GM23338 (cell line): ENCODE results near the gene B4GALT7. TPM values are rescaled to one million over a fixed set of nuclear protein-coding genes. Genes with fewer than 3 reads are reported as not detected.

Experiments used
- ATAC-seq: fragments of 200-7000 bp; cut with Tn5 transposase; 3 replicates; pipeline ENCODE4 v1.9.1; 2020
- DNase-seq: peaks from one replicate; pipeline ENCODE4 v3.0.0-alpha.2; 2015; ENCODE audit warnings: low spot score
- H2AFZ ChIP-seq: fragments of 200-600 bp; sonication (generic); 2 replicates; pipeline ENCODE4 v1.8.0; 2016; ENCODE audit warnings: antibody characterized with exemption, mild to moderate bottlenecking, moderate library complexity
- H3F3A ChIP-seq: fragments of 200-600 bp; sonication (generic); replicated peaks from 2 replicates; pipeline ENCODE4 v1.8.0; 2017; ENCODE audit warnings: antibody characterized with exemption, mixed run types, low read depth
- H3K27ac ChIP-seq: fragments of 200-600 bp; sonication (generic); 2 replicates; pipeline ENCODE4 v1.6.1; 2016; ENCODE audit warnings: low read depth
- H3K27me3 ChIP-seq: fragments of 200-600 bp; sonication (generic); 2 replicates; pipeline ENCODE4 v1.8.0; 2016; ENCODE audit warnings: mild to moderate bottlenecking, mixed run types, moderate library complexity; ENCODE audit not compliant: insufficient read depth
- H3K36me3 ChIP-seq: fragments of 200-600 bp; sonication (generic); 2 replicates; pipeline ENCODE4 v1.8.0; 2016; ENCODE audit warnings: mild to moderate bottlenecking; ENCODE audit not compliant: insufficient read depth
- H3K4me1 ChIP-seq: fragments of 200-600 bp; sonication (generic); 2 replicates; pipeline ENCODE4 v1.8.0; 2016; ENCODE audit warnings: mild to moderate bottlenecking, moderate library complexity; ENCODE audit not compliant: insufficient read depth
- H3K4me2 ChIP-seq: fragments of 200-600 bp; sonication (generic); 2 replicates; pipeline ENCODE4 v1.7.1; 2017; ENCODE audit warnings: mixed run types
- H3K4me3 ChIP-seq: fragments of 200-600 bp; sonication (generic); 2 replicates; pipeline ENCODE4 v1.6.1; 2016; ENCODE audit warnings: mixed run types
- H3K79me2 ChIP-seq: fragments of 200-600 bp; sonication (generic); replicated peaks from 2 replicates; pipeline ENCODE4 v1.8.0; 2017; ENCODE audit warnings: mild to moderate bottlenecking; ENCODE audit not compliant: insufficient read depth
- H3K9me2 ChIP-seq: fragments of 200-600 bp; sonication (generic); 2 replicates; pipeline ENCODE4 v1.8.0; 2017; ENCODE audit not compliant: insufficient read depth
- H4K20me1 ChIP-seq: fragments of 200-600 bp; sonication (generic); replicated peaks from 2 replicates; pipeline ENCODE4 v1.8.0; 2017; ENCODE audit warnings: mild to moderate bottlenecking; ENCODE audit not compliant: insufficient read depth
- H3K27ac Mint-ChIP-seq: 2 replicates; pipeline ENCODE4 v1.8.0; 2020; ENCODE audit warnings: inconsistent platforms, mild to moderate bottlenecking, moderate library complexity, mixed read lengths
- H3K27me3 Mint-ChIP-seq: 3 replicates; pipeline ENCODE4 v1.8.0; 2022; ENCODE audit warnings: low read depth, mild to moderate bottlenecking, moderate library complexity, mixed read lengths, inconsistent platforms; ENCODE audit not compliant: insufficient read depth, poor library complexity
- H3K36me3 Mint-ChIP-seq: 3 replicates; pipeline ENCODE4 v1.8.0; 2021; ENCODE audit warnings: low read depth, mild to moderate bottlenecking, inconsistent platforms, moderate library complexity, mixed read lengths
- H3K4me1 Mint-ChIP-seq: 3 replicates; pipeline ENCODE4 v1.8.0; 2020; ENCODE audit warnings: mild to moderate bottlenecking, inconsistent platforms, mixed read lengths
- H3K4me3 Mint-ChIP-seq: 3 replicates; pipeline ENCODE4 v1.8.0; 2021; ENCODE audit warnings: moderate library complexity, mild to moderate bottlenecking, inconsistent platforms, mixed read lengths
- H3K9me3 Mint-ChIP-seq: 3 replicates; pipeline ENCODE4 v1.8.0; 2020; ENCODE audit warnings: moderate library complexity, mild to moderate bottlenecking, inconsistent platforms, mixed read lengths
- CREB1 ChIP-seq: fragments of 250-450 bp; sonication (Bioruptor Pico); IDR thresholded peaks from 2 replicates; pipeline ENCODE4 v1.5.0; 2020; ENCODE audit warnings: low read depth, mild to moderate bottlenecking, moderate library complexity
- EZH2 ChIP-seq: fragments of 200-600 bp; sonication (generic); IDR thresholded peaks from one replicate; pipeline ENCODE4 v1.8.0; 2017; ENCODE audit warnings: antibody characterized with exemption, mild to moderate bottlenecking, low read depth; ENCODE audit not compliant: unreplicated experiment
- EZH2phosphoT487 ChIP-seq: fragments of 200-600 bp; sonication (generic); IDR thresholded peaks from one replicate; pipeline ENCODE4 v1.8.1; 2018; ENCODE audit warnings: antibody characterized with exemption; ENCODE audit not compliant: unreplicated experiment
- JUNB ChIP-seq: IDR thresholded peaks from one replicate; pipeline ENCODE4 v1.6.1; 2016; ENCODE audit warnings: antibody characterized with exemption; ENCODE audit not compliant: unreplicated experiment
- NANOG ChIP-seq: IDR thresholded peaks from 2 replicates; pipeline ENCODE4 v1.6.1; 2016; ENCODE audit warnings: antibody characterized with exemption, borderline replicate concordance
- POLR2AphosphoS5 ChIP-seq: IDR thresholded peaks from 2 replicates; pipeline ENCODE4 v1.6.1; 2016; ENCODE audit warnings: antibody characterized with exemption, low read depth
- STAT1 ChIP-seq: IDR thresholded peaks from one replicate; pipeline ENCODE4 v1.6.1; 2016; ENCODE audit warnings: antibody characterized with exemption; ENCODE audit not compliant: unreplicated experiment
- ZNF114 ChIP-seq: fragments of 250-450 bp; sonication (Bioruptor Pico); IDR thresholded peaks from 2 replicates; pipeline ENCODE4 v1.5.0; 2020; ENCODE audit warnings: mild to moderate bottlenecking, moderate library complexity
- ZNF331 ChIP-seq: fragments of 250-450 bp; sonication (Bioruptor Pico); IDR thresholded peaks from 2 replicates; pipeline ENCODE4 v1.5.0; 2020; ENCODE audit warnings: low read depth, mild to moderate bottlenecking, moderate library complexity
- polyA plus RNA-seq: library from polyadenylated mRNA; unstranded; fragments of >200 nt; fragmentation: Nextera tagmentation; extraction: Ambion mirVana; gene quantifications from 2 replicates; pipeline ENCODE4 v1.2.1, GENCODE V29; 2016
- total RNA-seq: library from RNA; depleted of rRNA; stranded (reverse); fragments of >200 nt; shearing (Covaris generic); gene quantifications from 2 replicates; pipeline ENCODE4 v1.2.3, GENCODE V29; 2014
- TF ChIP-seq, protein P1 (sequence below): IDR thresholded peaks from one replicate; pipeline ENCODE4 v1.6.1; 2018; ENCODE audit warnings: antibody characterized with exemption; ENCODE audit not compliant: unreplicated experiment
- TF ChIP-seq, protein P2 (sequence below): IDR thresholded peaks from 2 replicates; pipeline ENCODE4 v1.6.1; 2016; ENCODE audit warnings: antibody characterized with exemption
- TF ChIP-seq, protein P3 (sequence below): fragments of 250-450 bp; sonication (Bioruptor Pico); IDR thresholded peaks from 2 replicates; pipeline ENCODE4 v1.5.0; 2020; ENCODE audit warnings: mild to moderate bottlenecking, moderate library complexity
- TF ChIP-seq, protein P4 (sequence below), 2 experiments: fragments of 200-600 bp in 1 of 2; sonication (generic) in 1 of 2; conservative IDR thresholded peaks; 2 replicates each; pipeline versions ENCODE4 v1.5.1 to v1.6.1; 2016 to 2017; ENCODE audit warnings: antibody characterized with exemption in 2 of 2, low read depth in 2 of 2, mild to moderate bottlenecking in 2 of 2, moderate library complexity in 1 of 2

Gene B4GALT7
- total and polyA plus RNA-seq, 2 experiments from 2014 or later: 10.0 to 23.3 TPM

DNA sequence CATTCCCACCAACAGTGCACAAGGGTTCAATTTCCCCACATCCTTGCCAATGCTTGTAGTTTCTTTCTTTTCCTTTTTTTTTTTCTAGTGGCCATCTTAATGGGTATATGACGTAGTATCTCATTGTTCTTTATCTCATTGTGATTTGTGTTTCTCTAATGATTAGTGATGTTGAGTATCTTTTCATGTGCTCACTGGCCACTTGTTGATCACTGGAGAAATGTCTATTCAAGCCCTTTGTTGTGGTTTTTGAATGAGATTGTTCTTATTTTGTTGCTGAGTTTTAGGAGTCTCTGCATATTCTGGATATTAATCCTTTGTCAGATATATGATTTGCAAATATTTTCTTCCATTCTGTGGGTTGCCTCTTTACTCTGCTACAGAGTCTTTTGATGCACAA lies 9.5 kb upstream of the B4GALT7 start:
- no peaks in the 10 kb centered on the region for H3K9me3 Mint-ChIP-seq
- Histone ChIP-seq H2AFZ (no peak overlapping the region), H3F3A (0 out of 2 replicates have a peak, but pooled peaks cover 6% of the 10 kb centered on the region), H3K79me2 (peaks cover 11% of the 10 kb centered on the region; the same call in 1 of the 2 replicates), H3K9me2 (no peaks in the 10 kb centered on the region), H3K27me3 (0 out of 2 replicates have a peak, but pooled peaks cover 9% of the 10 kb centered on the region), H3K4me2 (no peak overlapping the region), H3K4me1 (0 out of 2 replicates have a peak, but pooled peaks cover 4% of the 10 kb centered on the region), H3K36me3 (peaks cover 13% of the 10 kb centered on the region), H3K4me3 (no peak overlapping the region), H3K27ac (no peak overlapping the region), H4K20me1 (no peaks in the 10 kb centered on the region; the same call in 1 of the 2 replicates)
- no peak for TF ChIP-seq EZH2phosphoT487
- TF ChIP-seq, protein P1, sequence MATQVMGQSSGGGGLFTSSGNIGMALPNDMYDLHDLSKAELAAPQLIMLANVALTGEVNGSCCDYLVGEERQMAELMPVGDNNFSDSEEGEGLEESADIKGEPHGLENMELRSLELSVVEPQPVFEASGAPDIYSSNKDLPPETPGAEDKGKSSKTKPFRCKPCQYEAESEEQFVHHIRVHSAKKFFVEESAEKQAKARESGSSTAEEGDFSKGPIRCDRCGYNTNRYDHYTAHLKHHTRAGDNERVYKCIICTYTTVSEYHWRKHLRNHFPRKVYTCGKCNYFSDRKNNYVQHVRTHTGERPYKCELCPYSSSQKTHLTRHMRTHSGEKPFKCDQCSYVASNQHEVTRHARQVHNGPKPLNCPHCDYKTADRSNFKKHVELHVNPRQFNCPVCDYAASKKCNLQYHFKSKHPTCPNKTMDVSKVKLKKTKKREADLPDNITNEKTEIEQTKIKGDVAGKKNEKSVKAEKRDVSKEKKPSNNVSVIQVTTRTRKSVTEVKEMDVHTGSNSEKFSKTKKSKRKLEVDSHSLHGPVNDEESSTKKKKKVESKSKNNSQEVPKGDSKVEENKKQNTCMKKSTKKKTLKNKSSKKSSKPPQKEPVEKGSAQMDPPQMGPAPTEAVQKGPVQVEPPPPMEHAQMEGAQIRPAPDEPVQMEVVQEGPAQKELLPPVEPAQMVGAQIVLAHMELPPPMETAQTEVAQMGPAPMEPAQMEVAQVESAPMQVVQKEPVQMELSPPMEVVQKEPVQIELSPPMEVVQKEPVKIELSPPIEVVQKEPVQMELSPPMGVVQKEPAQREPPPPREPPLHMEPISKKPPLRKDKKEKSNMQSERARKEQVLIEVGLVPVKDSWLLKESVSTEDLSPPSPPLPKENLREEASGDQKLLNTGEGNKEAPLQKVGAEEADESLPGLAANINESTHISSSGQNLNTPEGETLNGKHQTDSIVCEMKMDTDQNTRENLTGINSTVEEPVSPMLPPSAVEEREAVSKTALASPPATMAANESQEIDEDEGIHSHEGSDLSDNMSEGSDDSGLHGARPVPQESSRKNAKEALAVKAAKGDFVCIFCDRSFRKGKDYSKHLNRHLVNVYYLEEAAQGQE: no peak
- TF ChIP-seq, protein P2, sequence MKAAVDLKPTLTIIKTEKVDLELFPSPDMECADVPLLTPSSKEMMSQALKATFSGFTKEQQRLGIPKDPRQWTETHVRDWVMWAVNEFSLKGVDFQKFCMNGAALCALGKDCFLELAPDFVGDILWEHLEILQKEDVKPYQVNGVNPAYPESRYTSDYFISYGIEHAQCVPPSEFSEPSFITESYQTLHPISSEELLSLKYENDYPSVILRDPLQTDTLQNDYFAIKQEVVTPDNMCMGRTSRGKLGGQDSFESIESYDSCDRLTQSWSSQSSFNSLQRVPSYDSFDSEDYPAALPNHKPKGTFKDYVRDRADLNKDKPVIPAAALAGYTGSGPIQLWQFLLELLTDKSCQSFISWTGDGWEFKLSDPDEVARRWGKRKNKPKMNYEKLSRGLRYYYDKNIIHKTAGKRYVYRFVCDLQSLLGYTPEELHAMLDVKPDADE: no peak
- no peak for TF ChIP-seq ZNF331 (CRISPR knock-in tag)
- no peak for TF ChIP-seq JUNB
- TF ChIP-seq CREB1 (CRISPR knock-in tag): no peak
- TF ChIP-seq, protein P3, sequence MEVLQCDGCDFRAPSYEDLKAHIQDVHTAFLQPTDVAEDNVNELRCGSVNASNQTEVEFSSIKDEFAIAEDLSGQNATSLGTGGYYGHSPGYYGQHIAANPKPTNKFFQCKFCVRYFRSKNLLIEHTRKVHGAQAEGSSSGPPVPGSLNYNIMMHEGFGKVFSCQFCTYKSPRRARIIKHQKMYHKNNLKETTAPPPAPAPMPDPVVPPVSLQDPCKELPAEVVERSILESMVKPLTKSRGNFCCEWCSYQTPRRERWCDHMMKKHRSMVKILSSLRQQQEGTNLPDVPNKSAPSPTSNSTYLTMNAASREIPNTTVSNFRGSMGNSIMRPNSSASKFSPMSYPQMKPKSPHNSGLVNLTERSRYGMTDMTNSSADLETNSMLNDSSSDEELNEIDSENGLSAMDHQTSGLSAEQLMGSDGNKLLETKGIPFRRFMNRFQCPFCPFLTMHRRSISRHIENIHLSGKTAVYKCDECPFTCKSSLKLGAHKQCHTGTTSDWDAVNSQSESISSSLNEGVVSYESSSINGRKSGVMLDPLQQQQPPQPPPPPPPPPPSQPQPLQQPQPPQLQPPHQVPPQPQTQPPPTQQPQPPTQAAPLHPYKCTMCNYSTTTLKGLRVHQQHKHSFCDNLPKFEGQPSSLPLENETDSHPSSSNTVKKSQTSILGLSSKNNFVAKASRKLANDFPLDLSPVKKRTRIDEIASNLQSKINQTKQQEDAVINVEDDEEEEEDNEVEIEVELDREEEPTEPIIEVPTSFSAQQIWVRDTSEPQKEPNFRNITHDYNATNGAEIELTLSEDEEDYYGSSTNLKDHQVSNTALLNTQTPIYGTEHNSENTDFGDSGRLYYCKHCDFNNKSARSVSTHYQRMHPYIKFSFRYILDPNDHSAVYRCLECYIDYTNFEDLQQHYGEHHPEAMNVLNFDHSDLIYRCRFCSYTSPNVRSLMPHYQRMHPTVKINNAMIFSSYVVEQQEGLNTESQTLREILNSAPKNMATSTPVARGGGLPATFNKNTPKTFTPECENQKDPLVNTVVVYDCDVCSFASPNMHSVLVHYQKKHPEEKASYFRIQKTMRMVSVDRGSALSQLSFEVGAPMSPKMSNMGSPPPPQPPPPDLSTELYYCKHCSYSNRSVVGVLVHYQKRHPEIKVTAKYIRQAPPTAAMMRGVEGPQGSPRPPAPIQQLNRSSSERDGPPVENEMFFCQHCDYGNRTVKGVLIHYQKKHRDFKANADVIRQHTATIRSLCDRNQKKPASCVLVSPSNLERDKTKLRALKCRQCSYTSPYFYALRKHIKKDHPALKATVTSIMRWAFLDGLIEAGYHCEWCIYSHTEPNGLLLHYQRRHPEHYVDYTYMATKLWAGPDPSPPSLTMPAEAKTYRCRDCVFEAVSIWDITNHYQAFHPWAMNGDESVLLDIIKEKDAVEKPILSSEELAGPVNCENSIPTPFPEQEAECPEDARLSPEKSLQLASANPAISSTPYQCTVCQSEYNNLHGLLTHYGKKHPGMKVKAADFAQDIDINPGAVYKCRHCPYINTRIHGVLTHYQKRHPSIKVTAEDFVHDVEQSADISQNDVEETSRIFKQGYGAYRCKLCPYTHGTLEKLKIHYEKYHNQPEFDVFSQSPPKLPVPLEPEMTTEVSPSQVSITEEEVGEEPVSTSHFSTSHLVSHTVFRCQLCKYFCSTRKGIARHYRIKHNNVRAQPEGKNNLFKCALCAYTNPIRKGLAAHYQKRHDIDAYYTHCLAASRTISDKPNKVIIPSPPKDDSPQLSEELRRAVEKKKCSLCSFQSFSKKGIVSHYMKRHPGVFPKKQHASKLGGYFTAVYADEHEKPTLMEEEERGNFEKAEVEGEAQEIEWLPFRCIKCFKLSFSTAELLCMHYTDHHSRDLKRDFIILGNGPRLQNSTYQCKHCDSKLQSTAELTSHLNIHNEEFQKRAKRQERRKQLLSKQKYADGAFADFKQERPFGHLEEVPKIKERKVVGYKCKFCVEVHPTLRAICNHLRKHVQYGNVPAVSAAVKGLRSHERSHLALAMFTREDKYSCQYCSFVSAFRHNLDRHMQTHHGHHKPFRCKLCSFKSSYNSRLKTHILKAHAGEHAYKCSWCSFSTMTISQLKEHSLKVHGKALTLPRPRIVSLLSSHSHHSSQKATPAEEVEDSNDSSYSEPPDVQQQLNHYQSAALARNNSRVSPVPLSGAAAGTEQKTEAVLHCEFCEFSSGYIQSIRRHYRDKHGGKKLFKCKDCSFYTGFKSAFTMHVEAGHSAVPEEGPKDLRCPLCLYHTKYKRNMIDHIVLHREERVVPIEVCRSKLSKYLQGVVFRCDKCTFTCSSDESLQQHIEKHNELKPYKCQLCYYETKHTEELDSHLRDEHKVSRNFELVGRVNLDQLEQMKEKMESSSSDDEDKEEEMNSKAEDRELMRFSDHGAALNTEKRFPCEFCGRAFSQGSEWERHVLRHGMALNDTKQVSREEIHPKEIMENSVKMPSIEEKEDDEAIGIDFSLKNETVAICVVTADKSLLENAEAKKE (CRISPR knock-in tag): no peak
- no peak for TF ChIP-seq NANOG
- TF ChIP-seq EZH2: no peak
- TF ChIP-seq, protein P4, sequence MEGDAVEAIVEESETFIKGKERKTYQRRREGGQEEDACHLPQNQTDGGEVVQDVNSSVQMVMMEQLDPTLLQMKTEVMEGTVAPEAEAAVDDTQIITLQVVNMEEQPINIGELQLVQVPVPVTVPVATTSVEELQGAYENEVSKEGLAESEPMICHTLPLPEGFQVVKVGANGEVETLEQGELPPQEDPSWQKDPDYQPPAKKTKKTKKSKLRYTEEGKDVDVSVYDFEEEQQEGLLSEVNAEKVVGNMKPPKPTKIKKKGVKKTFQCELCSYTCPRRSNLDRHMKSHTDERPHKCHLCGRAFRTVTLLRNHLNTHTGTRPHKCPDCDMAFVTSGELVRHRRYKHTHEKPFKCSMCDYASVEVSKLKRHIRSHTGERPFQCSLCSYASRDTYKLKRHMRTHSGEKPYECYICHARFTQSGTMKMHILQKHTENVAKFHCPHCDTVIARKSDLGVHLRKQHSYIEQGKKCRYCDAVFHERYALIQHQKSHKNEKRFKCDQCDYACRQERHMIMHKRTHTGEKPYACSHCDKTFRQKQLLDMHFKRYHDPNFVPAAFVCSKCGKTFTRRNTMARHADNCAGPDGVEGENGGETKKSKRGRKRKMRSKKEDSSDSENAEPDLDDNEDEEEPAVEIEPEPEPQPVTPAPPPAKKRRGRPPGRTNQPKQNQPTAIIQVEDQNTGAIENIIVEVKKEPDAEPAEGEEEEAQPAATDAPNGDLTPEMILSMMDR (conservative IDR thresholded peaks at IDR 0.05; ENCODE audit: low read depth in 2 of 2): no peak
- no peak for TF ChIP-seq POLR2AphosphoS5
- no peak for TF ChIP-seq ZNF114 (CRISPR knock-in tag)
- TF ChIP-seq STAT1: no peak
- H3K27ac Mint-ChIP-seq: no peak overlapping the region
- H3K4me3 Mint-ChIP-seq: no peak overlapping the region
- peaks cover 31% of the 10 kb centered on the region for H3K36me3 Mint-ChIP-seq
- H3K27me3 Mint-ChIP-seq: peaks cover 5% of the 10 kb centered on the region
- ATAC-seq (no peak), DNase-seq (no peak)
- peaks cover 5% of the 10 kb centered on the region for H3K4me1 Mint-ChIP-seq
